Pons (tissue), 1 donor: ENCODE measurements around the gene GATA6.
"Not testable (repeated sequence)": the region's sequence is repeated elsewhere in the genome, so short reads cannot be mapped to it uniquely, and the experiment has no call there.

Experiments used
- DNase-seq: peaks from one replicate; pipeline ENCODE4 v3.0.0-alpha.2; 2016; ENCODE audit warnings: low spot score

Gene GATA6

GRCh38 chr18:22182884-22183697 lies 13.7 kb downstream of the GATA6 start:
- DNase-seq: no peak

- no peak for DNase-seq
Measured at GRCh38 chr18:22183698-22184170, 14.3 kb downstream of the GATA6 start.

GRCh38 chr18:22184573-22184972 lies 15.2 kb downstream of the GATA6 start:
- DNase-seq: not testable (repeated sequence)

GRCh38 chr18:22185273-22185672 lies 15.9 kb downstream of the GATA6 start:
- DNase-seq: no peak

GRCh38 chr18:22185771-22186386 lies 16.5 kb downstream of the GATA6 start:
- DNase-seq: no peak

- no peak for DNase-seq
Measured at GRCh38 chr18:22186484-22186971, 17.1 kb downstream of the GATA6 start.

- no peak for DNase-seq
Measured at GRCh38 chr18:22188559-22189267, 19.3 kb downstream of the GATA6 start.

- DNase-seq: no peak
Measured at GRCh38 chr18:22189449-22190166, 20.2 kb downstream of the GATA6 start.

- DNase-seq: no peak
Measured at GRCh38 chr18:22191346-22191695, 21.9 kb downstream of the GATA6 start.

GRCh38 chr18:22191923-22192322 lies 22.5 kb downstream of the GATA6 start:
- DNase-seq: no peak

- no peak for DNase-seq
Measured at GRCh38 chr18:22193466-22193865, 24.1 kb downstream of the GATA6 start.

GRCh38 chr18:22194151-22194598 lies 24.8 kb downstream of the GATA6 start:
- no peak for DNase-seq

GRCh38 chr18:22195052-22195451 lies 25.7 kb downstream of the GATA6 start:
- DNase-seq: no peak

GRCh38 chr18:22196943-22197342 lies 27.6 kb downstream of the GATA6 start:
- DNase-seq: not testable (repeated sequence)

- no peak for DNase-seq
Measured at GRCh38 chr18:22197668-22198067, 28.3 kb downstream of the GATA6 start.

GRCh38 chr18:22198163-22198562 lies 28.8 kb downstream of the GATA6 start:
- DNase-seq: no peak

GRCh38 chr18:22199005-22199404 lies 29.6 kb downstream of the GATA6 start:
- no peak for DNase-seq

GRCh38 chr18:22200611-22201225 lies 31.3 kb downstream of the GATA6 start:
- DNase-seq: no peak

GRCh38 chr18:22203035-22203434 lies 33.6 kb downstream of the GATA6 start:
- DNase-seq: no peak

- DNase-seq: no peak
Measured at GRCh38 chr18:22203536-22204213, 34.3 kb downstream of the GATA6 start.

GRCh38 chr18:22204214-22204536 lies 34.8 kb downstream of the GATA6 start:
- no peak for DNase-seq
